ENCODE data around the gene LSAMP. TPM values are rescaled to one million over a fixed set of nuclear protein-coding genes. Genes with fewer than 3 reads are reported as not detected.

Gene LSAMP
- total and polyA plus RNA-seq, 2 of the 8 experiments (the other 6 are each of a cell fraction or from before 2014, with no cell fraction given), result 1.8 to 5.7 TPM

DNA sequence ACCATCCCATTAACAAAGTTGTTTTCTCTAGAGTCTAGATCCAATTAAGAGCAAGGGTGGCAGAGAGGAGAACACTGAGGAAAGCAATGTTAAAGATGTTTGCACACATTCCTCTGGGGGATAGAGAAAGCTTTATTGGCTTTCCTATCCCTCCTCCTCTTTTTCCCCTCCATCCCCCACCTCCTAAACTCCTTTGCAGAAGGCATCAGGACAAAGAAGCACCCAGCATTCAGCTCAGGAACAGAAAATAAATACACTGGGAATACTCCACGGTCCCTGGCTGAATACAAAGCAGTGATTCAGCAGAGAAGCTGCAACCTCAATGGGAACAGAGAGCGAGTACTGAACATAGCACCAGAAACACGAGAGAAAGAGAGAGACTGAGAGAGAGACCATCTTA lies 21.9 kb downstream of the LSAMP start:
- Histone ChIP-seq H3K14ac (ENCODE audit: insufficient read length) (no peak overlapping the region), H3K9me3 (ENCODE audit: insufficient read depth in 2 of 2, low read depth in 1 of 2, low read length in 1 of 2) (no peaks in the 10 kb centered on the region), H2BK12ac (ENCODE audit: low read depth, low read length) (no peak overlapping the region), H2BK5ac (ENCODE audit: low read depth, low read length) (no peak overlapping the region), H2AFZ (ENCODE audit: low read length) (0 out of 2 replicates have a peak overlapping the region, but pooled peaks have one; percentile 38), H3K4me2 (ENCODE audit: insufficient read depth in 1 of 2, low read depth in 2 of 2, low read length in 2 of 2) (no peak overlapping the region; a peak in 1 of 4 replicates), H3K27ac (ENCODE audit: low read depth, low read length) (no peak overlapping the region), H2BK120ac (replicated peaks; ENCODE audit: low read depth, low read length) (no peak overlapping the region), H3K79me2 (ENCODE audit: control insufficient read depth in 1 of 2, insufficient read depth in 2 of 2, low read length in 2 of 2) (no peaks in the 10 kb centered on the region), H3K4ac (replicated peaks; ENCODE audit: insufficient read length, low read depth, low read length) (no peak overlapping the region), H3K36me3 (ENCODE audit: control insufficient read depth in 2 of 4, insufficient read depth in 4 of 4, low read length in 3 of 4) (no peaks in the 10 kb centered on the region), H4K20me1 (replicated peaks in 1 of 2; ENCODE audit: control insufficient read depth in 1 of 2, insufficient read depth in 2 of 2, low read length in 2 of 2) (no peaks in the 10 kb centered on the region), H3K23me2 (ENCODE audit: low read depth, low read length) (no peaks in the 10 kb centered on the region), H4K5ac (ENCODE audit: insufficient read length, low read depth, low read length) (no peak overlapping the region), H4K8ac (ENCODE audit: extremely low read depth, insufficient read depth, low read length) (no peak overlapping the region), H2BK20ac (ENCODE audit: low read length) (no peak overlapping the region), H3K79me1 (ENCODE audit: low read depth, low read length) (no peaks in the 10 kb centered on the region), H3K9ac (replicated peaks in 1 of 4; ENCODE audit: extremely low read depth in 1 of 4, low read depth in 3 of 4, low read length in 3 of 4) (no peak overlapping the region), H3K23ac (ENCODE audit: insufficient read length) (no peak overlapping the region), H3K27me3 (replicated peaks in 1 of 4; ENCODE audit: control insufficient read depth in 3 of 4, extremely low read depth in 1 of 4, insufficient read depth in 3 of 4, low read length in 3 of 4) (no peaks in the 10 kb centered on the region), H4K91ac (replicated peaks; ENCODE audit: insufficient read length, low read length) (no peak overlapping the region), H3K18ac (ENCODE audit: extremely low read depth, low read length) (no peak overlapping the region), H2BK15ac (ENCODE audit: low read length) (no peak overlapping the region), H3K4me1 (replicated peaks in 1 of 4; ENCODE audit: control insufficient read depth in 3 of 4, insufficient read depth in 4 of 4, low read length in 3 of 4) (peaks cover 0 to 3% (median 0%) of the 10 kb centered on the region in 4 experiments; a peak in 1 of 7 replicates), H3K4me3 (ENCODE audit: extremely low read depth in 1 of 4, insufficient read depth in 2 of 4, low read depth in 3 of 4, low read length in 4 of 4) (no peak overlapping the region), H3K56ac (replicated peaks; ENCODE audit: insufficient read length, low read depth, low read length) (no peak overlapping the region), H2AK5ac (ENCODE audit: low read depth, low read length) (no peak overlapping the region)
- ChIA-PET POLR2A (ENCODE audit: partially characterized antibody) (no interaction called here), CTCF (ENCODE audit: partially characterized antibody) (interaction anchor here (0.7 to 1.4 kb wide), 2 partner anchors 17 to 334 kb away, joined by 4 read pairs; no protein-coding TSS in a partner anchor)
- no peak for DNase-seq (ENCODE audit: low read depth in 1 of 2, low spot score in 2 of 2)
- no peak for FAIRE-seq
- WGBS, 2 experiments (ENCODE audit: extremely low coverage in 1 of 2, insufficient coverage in 1 of 2, insufficient read length in 1 of 2, insufficient replicate concordance in 2 of 2, low coverage in 1 of 2, low lambda C conversion rate in 2 of 2, missing lambda C conversion rate in 1 of 2), result 59% methylated on average over 3 of the region's 3 CpGs; no CpG with 5 or more reads in 1 of the 2 experiments
- TF ChIP-seq KDM1A (IDR thresholded peaks at IDR 0.05; ENCODE audit: borderline replicate concordance, low read length) (no peak), CREB1 (IDR thresholded peaks at IDR 0.05) (no peak), SP4 (IDR thresholded peaks at IDR 0.05; ENCODE audit: low read length) (no peak), RXRA (IDR thresholded peaks at IDR 0.05; ENCODE audit: insufficient read depth, low read depth, low read length) (no peak), HDAC2 (IDR thresholded peaks at IDR 0.05; ENCODE audit: borderline replicate concordance in 1 of 2, low read depth in 2 of 2, low read length in 2 of 2) (no peak), SP1 (IDR thresholded peaks at IDR 0.05; ENCODE audit: low read depth, low read length) (no peak), FOSL1 (IDR thresholded peaks at IDR 0.05; ENCODE audit: insufficient read depth, low read depth, low read length) (no peak), SIX5 (IDR thresholded peaks at IDR 0.05; ENCODE audit: low read depth, low read length) (no peak), TAF7 (optimal IDR thresholded peaks at IDR 0.05; ENCODE audit: borderline replicate concordance, low read depth, low read length) (no peak), BCL11A (IDR thresholded peaks at IDR 0.05; ENCODE audit: low read depth in 2 of 2, low read length in 2 of 2) (no peak), YY1 (IDR thresholded peaks at IDR 0.05; ENCODE audit: low read depth, low read length) (no peak), TBP (IDR thresholded peaks at IDR 0.05; ENCODE audit: low read depth, low read length) (no peak), TCF12 (IDR thresholded peaks at IDR 0.05; ENCODE audit: low read depth, low read length) (no peak)
- TF ChIP-seq, protein P1, sequence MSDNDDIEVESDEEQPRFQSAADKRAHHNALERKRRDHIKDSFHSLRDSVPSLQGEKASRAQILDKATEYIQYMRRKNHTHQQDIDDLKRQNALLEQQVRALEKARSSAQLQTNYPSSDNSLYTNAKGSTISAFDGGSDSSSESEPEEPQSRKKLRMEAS (IDR thresholded peaks at IDR 0.05), result no peak

Measured in H1 (cell line).